ENCODE data around the gene GAGE12H. TPM values are rescaled to one million over a fixed set of nuclear protein-coding genes. Genes with fewer than 3 reads are reported as not detected.
"Not testable (repeated sequence)": the region's sequence is repeated elsewhere in the genome, so short reads cannot be mapped to it uniquely, and the experiment has no call there.

Gene GAGE12H
- total RNA-seq, result not detected

GRCh38 chrX:49579649-49580048, at the start of gene GAGE12H:
GAGE12H (plus strand) TSS chrX:49579949; CDS start chrX:49581104, 1,155 bp downstream.
- DNase-seq (ENCODE audit: low spot score), result not testable (repeated sequence)

- not testable (repeated sequence) for DNase-seq (ENCODE audit: low spot score)
Measured at GRCh38 chrX:49531877-49532276, 47.9 kb upstream of the GAGE12H start, which contains the start of gene GAGE12C. GAGE12C (plus strand) TSS chrX:49532177; CDS start chrX:49533332, 1,155 bp downstream.

- DNase-seq (ENCODE audit: low spot score), result not testable (repeated sequence)
Measured at GRCh38 chrX:49541433-49541832, 38.3 kb upstream of the GAGE12H start, which contains the start of gene GAGE12D. GAGE12D (plus strand) TSS chrX:49541733; CDS start chrX:49542888, 1,155 bp downstream.

GRCh38 chrX:49550989-49551388, 28.8 kb upstream of the GAGE12H start, which contains the start of gene GAGE12E:
GAGE12E (plus strand) TSS chrX:49551289; CDS start chrX:49552444, 1,155 bp downstream.
- not testable (repeated sequence) for DNase-seq (ENCODE audit: low spot score)

- not testable (repeated sequence) for DNase-seq (ENCODE audit: low spot score)
Measured at GRCh38 chrX:49560542-49560941, 19.2 kb upstream of the GAGE12H start, which contains the start of gene GAGE12F. GAGE12F (plus strand) TSS chrX:49560842; CDS start chrX:49561997, 1,155 bp downstream.

GRCh38 chrX:49568728-49569127, 11.0 kb upstream of the GAGE12H start:
- DNase-seq (ENCODE audit: low spot score), result peak; percentile 10

GRCh38 chrX:49569152-49569551, 10.6 kb upstream of the GAGE12H start:
- peak; percentile 4 for DNase-seq (ENCODE audit: low spot score)

GRCh38 chrX:49570100-49570499, 9.6 kb upstream of the GAGE12H start, which contains the start of gene GAGE12G:
GAGE12G (plus strand) TSS chrX:49570400; CDS start chrX:49571555, 1,155 bp downstream.
- not testable (repeated sequence) for DNase-seq (ENCODE audit: low spot score)

GRCh38 chrX:49589196-49589595, 9.4 kb downstream of the GAGE12H start, which contains the start of gene GAGE2A:
GAGE2A (plus strand) TSS chrX:49589496; CDS start chrX:49590651, 1,155 bp downstream.
- not testable (repeated sequence) for DNase-seq (ENCODE audit: low spot score)

- not testable (repeated sequence) for DNase-seq (ENCODE audit: low spot score)
Measured at GRCh38 chrX:49589769-49590478, 10.2 kb downstream of the GAGE12H start.

- DNase-seq (ENCODE audit: low spot score), result not testable (repeated sequence)
Measured at GRCh38 chrX:49590488-49590887, 10.7 kb downstream of the GAGE12H start.

GRCh38 chrX:49598720-49599119, 19.0 kb downstream of the GAGE12H start, which contains the start of gene GAGE1:
GAGE1 (plus strand) TSS chrX:49599020; CDS start chrX:49600175, 1,155 bp downstream.
- DNase-seq (ENCODE audit: low spot score), result not testable (repeated sequence)

GRCh38 chrX:49610718-49611310, 31.1 kb downstream of the GAGE12H start:
- no peak for DNase-seq (ENCODE audit: low spot score)

- DNase-seq (ENCODE audit: low spot score), result no peak
Measured at GRCh38 chrX:49618574-49618973, 38.8 kb downstream of the GAGE12H start.

- no peak for DNase-seq (ENCODE audit: low spot score)
Measured at GRCh38 chrX:49627086-49627777, 47.5 kb downstream of the GAGE12H start.

Other genes starting within 250 kb of the GAGE12H start
- gene GAGE13, start 248.4 kb upstream of the GAGE12H start, total RNA-seq, result 0.63 TPM
- not detected for gene GAGE12C, start 47.8 kb upstream of the GAGE12H start, total RNA-seq
- gene GAGE12D, start 38.2 kb upstream of the GAGE12H start, total RNA-seq, result not detected
- gene GAGE12E, start 28.7 kb upstream of the GAGE12H start, total RNA-seq, result not detected
- 0.86 TPM for gene GAGE12F, start 19.1 kb upstream of the GAGE12H start, total RNA-seq
- gene GAGE12G, start 9.5 kb upstream of the GAGE12H start, total RNA-seq, result not detected
- not detected for gene GAGE2A, start 9.5 kb downstream of the GAGE12H start, total RNA-seq
- 0.49 TPM for gene GAGE1, start 19.1 kb downstream of the GAGE12H start, total RNA-seq
- gene PAGE1, start 116.0 kb downstream of the GAGE12H start, total RNA-seq, result not detected
- not detected for gene PAGE4, start 249.4 kb downstream of the GAGE12H start, total RNA-seq